Activated CD8-positive, alpha-beta memory T cell treated with anti-CD3 and anti-CD28 coated beads for 48 hours (primary cell): ENCODE results near the gene ARID5A.
"Not testable (repeated sequence)": the region's sequence is repeated elsewhere in the genome, so short reads cannot be mapped to it uniquely, and the experiment has no call there.

Source experiments
- DNase-seq, 3 experiments: peaks; one replicate each; pipeline ENCODE4 v3.0.0-alpha.2; 2020; ENCODE audit warnings: low read depth in 2 of 3, low spot score in 2 of 3

Gene ARID5A

GRCh38 chr2:96539215-96539920 is 2.8 kb downstream of the ARID5A start:
- DNase-seq: no peak

GRCh38 chr2:96540136-96540535 is 3.6 kb downstream of the ARID5A start:
- DNase-seq: no peak

- DNase-seq: no peak
Observed at GRCh38 chr2:96541398-96542152, 5.0 kb downstream of the ARID5A start.

GRCh38 chr2:96542357-96542977 is 5.9 kb downstream of the ARID5A start:
- DNase-seq: no peak

- no peak for DNase-seq
Observed at GRCh38 chr2:96546321-96546720, 9.8 kb downstream of the ARID5A start.

GRCh38 chr2:96546797-96547196 is 10.2 kb downstream of the ARID5A start:
- DNase-seq: no peak

GRCh38 chr2:96547203-96547641 is 10.7 kb downstream of the ARID5A start:
- no peak for DNase-seq

GRCh38 chr2:96547731-96548171 is 11.2 kb downstream of the ARID5A start:
- DNase-seq: no peak

GRCh38 chr2:96548558-96549465 is 12.3 kb downstream of the ARID5A start:
- DNase-seq: no peak

- no peak for DNase-seq
Observed at GRCh38 chr2:96549466-96549785, 12.9 kb downstream of the ARID5A start.

- no peak for DNase-seq
Observed at GRCh38 chr2:96549967-96550786, 13.6 kb downstream of the ARID5A start.

- DNase-seq: no peak
Observed at GRCh38 chr2:96550787-96551604, 14.4 kb downstream of the ARID5A start.

GRCh38 chr2:96551605-96552314 is 15.2 kb downstream of the ARID5A start:
- no peak for DNase-seq

- DNase-seq: no peak
Observed at GRCh38 chr2:96552315-96553175, 16.0 kb downstream of the ARID5A start.

- DNase-seq: no peak
Observed at GRCh38 chr2:96553176-96553956, 16.8 kb downstream of the ARID5A start.

GRCh38 chr2:96553957-96554292 is 17.4 kb downstream of the ARID5A start:
- not testable (repeated sequence) for DNase-seq
